ENCODE results near the gene VAMP1.

DNA sequence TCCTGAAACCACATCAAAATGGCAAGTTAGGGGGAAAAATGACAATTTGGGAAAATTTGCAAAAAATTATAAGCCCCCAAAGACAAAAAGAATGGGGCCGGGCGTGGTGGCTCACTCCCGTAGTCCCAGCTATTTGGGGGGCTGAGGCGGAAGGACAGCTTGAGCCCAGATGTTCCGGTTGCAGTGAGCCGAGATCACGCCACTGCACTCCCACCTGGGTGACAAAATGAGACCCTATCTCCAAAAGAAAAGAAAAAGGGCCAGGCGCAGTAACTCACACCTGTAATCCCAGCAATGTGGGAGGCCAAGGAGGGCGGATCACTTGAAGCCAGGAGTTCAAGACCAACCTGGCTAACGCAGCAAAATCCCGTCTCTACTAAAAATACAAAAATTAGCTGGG, 2.0 kb upstream of the VAMP1 start:
- TF ChIP-seq, protein P1, sequence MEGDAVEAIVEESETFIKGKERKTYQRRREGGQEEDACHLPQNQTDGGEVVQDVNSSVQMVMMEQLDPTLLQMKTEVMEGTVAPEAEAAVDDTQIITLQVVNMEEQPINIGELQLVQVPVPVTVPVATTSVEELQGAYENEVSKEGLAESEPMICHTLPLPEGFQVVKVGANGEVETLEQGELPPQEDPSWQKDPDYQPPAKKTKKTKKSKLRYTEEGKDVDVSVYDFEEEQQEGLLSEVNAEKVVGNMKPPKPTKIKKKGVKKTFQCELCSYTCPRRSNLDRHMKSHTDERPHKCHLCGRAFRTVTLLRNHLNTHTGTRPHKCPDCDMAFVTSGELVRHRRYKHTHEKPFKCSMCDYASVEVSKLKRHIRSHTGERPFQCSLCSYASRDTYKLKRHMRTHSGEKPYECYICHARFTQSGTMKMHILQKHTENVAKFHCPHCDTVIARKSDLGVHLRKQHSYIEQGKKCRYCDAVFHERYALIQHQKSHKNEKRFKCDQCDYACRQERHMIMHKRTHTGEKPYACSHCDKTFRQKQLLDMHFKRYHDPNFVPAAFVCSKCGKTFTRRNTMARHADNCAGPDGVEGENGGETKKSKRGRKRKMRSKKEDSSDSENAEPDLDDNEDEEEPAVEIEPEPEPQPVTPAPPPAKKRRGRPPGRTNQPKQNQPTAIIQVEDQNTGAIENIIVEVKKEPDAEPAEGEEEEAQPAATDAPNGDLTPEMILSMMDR (IDR thresholded peaks at IDR 0.05; ENCODE audit: low read depth, low read length) = no peak
- no peak for TF ChIP-seq POLR2A (IDR thresholded peaks at IDR 0.05; ENCODE audit: extremely low read depth, insufficient read length)
